Measurements from ENCODE around the gene ADSL. TPM values are rescaled to one million over a fixed set of nuclear protein-coding genes. Genes with fewer than 3 reads are reported as not detected.

The ADSL gene
- total RNA-seq, 2 experiments from 2014 or later = 117 to 137 TPM

DNA sequence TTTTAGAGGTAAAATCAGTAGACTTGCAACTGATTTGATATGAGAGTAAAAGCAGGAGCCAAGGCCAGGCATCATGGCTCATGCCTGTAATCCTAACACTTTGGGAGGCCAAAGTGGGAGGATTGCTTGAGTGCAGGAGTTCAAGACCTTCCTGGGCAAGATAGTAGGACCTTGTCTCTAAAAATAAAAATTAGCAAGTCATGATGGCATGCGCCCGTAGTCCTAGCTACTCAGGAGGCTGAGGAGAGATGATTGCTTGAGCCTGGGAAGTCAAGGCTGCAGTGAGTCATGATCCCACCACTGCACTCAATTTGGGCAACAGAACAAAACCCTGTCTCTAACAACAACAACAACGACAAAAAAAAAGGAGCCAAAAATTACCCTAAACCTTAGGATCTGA, 37.6 kb downstream of the ADSL start:
- POLR2A ChIA-PET = interaction anchor here (1.2 to 2.5 kb wide), 2 partner anchors 9 to 32 kb away, joined by 7 to 13 read pairs; no protein-coding TSS in a partner anchor
- DNase-seq (ENCODE audit: low spot score) = no peak
- Histone ChIP-seq H3K4me1 (ENCODE audit: insufficient read depth, low read length, poor library complexity, severe bottlenecking) (peaks cover 68% of the 10 kb centered on the region), H3K4me3 (ENCODE audit: low read depth, low read length, poor library complexity, severe bottlenecking) (no peak overlapping the region), H3K27ac (ENCODE audit: low read depth, low read length, poor library complexity, severe bottlenecking) (peak overlapping the region; percentile 20), H3K9me3 (ENCODE audit: low read length) (0 out of 2 replicates have a peak, but pooled peaks cover 4% of the 10 kb centered on the region), H3K79me2 (ENCODE audit: insufficient read depth, low read depth, low read length) (peaks cover 65% of the 10 kb centered on the region), H3K4me2 (ENCODE audit: low read length) (no peak overlapping the region), H3K9me2 (ENCODE audit: insufficient read depth, low read length) (no peaks in the 10 kb centered on the region), H2AFZ (ENCODE audit: low read length) (no peak overlapping the region), H4K20me1 (ENCODE audit: insufficient read depth, low read length) (no peaks in the 10 kb centered on the region), H3K36me3 (ENCODE audit: insufficient read depth, low read length) (peaks cover 37% of the 10 kb centered on the region)
- BruUV-seq (replicated peaks) = no TSS peak
- intact Hi-C loops (cut with micrococcal nuclease; ENCODE audit: unreplicated experiment) = no loop called here
- no peak for TF ChIP-seq EZH2phosphoT487 (IDR thresholded peaks at IDR 0.05; ENCODE audit: borderline replicate concordance, low read depth, low read length)
- TF ChIP-seq, protein P1, sequence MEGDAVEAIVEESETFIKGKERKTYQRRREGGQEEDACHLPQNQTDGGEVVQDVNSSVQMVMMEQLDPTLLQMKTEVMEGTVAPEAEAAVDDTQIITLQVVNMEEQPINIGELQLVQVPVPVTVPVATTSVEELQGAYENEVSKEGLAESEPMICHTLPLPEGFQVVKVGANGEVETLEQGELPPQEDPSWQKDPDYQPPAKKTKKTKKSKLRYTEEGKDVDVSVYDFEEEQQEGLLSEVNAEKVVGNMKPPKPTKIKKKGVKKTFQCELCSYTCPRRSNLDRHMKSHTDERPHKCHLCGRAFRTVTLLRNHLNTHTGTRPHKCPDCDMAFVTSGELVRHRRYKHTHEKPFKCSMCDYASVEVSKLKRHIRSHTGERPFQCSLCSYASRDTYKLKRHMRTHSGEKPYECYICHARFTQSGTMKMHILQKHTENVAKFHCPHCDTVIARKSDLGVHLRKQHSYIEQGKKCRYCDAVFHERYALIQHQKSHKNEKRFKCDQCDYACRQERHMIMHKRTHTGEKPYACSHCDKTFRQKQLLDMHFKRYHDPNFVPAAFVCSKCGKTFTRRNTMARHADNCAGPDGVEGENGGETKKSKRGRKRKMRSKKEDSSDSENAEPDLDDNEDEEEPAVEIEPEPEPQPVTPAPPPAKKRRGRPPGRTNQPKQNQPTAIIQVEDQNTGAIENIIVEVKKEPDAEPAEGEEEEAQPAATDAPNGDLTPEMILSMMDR (conservative IDR thresholded peaks at IDR 0.05; ENCODE audit: low read length) = no peak
- CTCF ChIA-PET (ENCODE audit: unreplicated experiment) = no interaction called here

DNA sequence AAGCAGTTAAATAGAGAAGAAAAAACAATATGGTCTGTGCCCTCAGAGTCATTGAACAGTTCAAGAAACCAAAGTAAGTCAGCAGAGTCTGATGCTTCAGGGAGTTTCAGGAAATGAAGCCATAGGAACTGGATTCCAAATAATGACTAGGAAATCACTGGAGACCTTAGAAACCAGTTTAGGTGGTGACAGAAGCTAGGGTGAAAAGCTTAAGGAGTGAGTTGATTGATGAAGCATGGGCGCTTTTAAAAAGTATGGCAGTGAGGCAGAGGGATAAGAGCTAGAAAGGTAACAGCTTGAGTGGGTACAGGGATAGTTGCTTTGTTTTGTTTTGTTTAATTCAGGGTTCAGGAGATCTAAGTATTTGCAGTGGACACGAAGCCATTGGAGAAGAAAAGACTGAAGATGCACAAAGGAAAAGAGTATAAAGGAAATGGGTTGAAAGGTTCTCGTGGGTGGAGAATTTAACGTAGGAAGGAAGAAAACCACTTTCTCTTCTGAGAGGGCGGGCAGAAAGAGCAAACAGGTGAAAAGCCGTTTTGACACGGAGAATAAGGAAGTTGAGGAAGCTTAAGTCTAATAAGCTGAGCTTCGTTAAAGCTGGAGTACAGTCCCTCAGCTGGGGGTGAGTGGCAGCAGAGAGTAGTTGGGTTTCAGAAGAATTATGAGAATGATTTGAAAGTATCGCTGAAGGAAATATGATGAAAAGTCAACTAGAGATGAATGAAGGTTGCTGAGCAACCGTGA, 38.9 kb downstream of the ADSL start:
- ChIA-PET CTCF (ENCODE audit: unreplicated experiment) (interaction anchor here (0.5 to 1.0 kb wide), 3 partner anchors 11 to 48 kb away, joined by 3 read pairs; no protein-coding TSS in a partner anchor), POLR2A (interaction anchor here (0.5 to 1.8 kb wide), 7 partner anchors 9 to 1069 kb away, joined by 3 to 8 read pairs (median 4); no protein-coding TSS in a partner anchor)
- peaks cover 36% of the 10 kb centered on the region for H3K36me3 ChIP-seq (ENCODE audit: insufficient read depth, low read length)
- BruUV-seq (replicated peaks) = TSS peak; percentile 92
- peaks cover 61% of the 10 kb centered on the region for H3K4me1 ChIP-seq (ENCODE audit: insufficient read depth, low read length, poor library complexity, severe bottlenecking)
- H3K27ac ChIP-seq (ENCODE audit: low read depth, low read length, poor library complexity, severe bottlenecking) = peak overlapping the region; percentile 80
- H3K79me2 ChIP-seq (ENCODE audit: insufficient read depth, low read depth, low read length) = peaks cover 52% of the 10 kb centered on the region
- TF ChIP-seq EZH2phosphoT487 (IDR thresholded peaks at IDR 0.05; ENCODE audit: borderline replicate concordance, low read depth, low read length) = no peak
- TF ChIP-seq, protein P1 (conservative IDR thresholded peaks at IDR 0.05; ENCODE audit: low read length) = peak; percentile 60
- peak overlapping the region; percentile 54 for H3K4me3 ChIP-seq (ENCODE audit: low read depth, low read length, poor library complexity, severe bottlenecking)
- H4K20me1 ChIP-seq (ENCODE audit: insufficient read depth, low read length) = no peaks in the 10 kb centered on the region
- DNase-seq (ENCODE audit: low spot score) = peak; percentile 82
- intact Hi-C loops (cut with micrococcal nuclease; ENCODE audit: unreplicated experiment) = loop anchor here (1.0 kb wide), 1 partner anchor 9 kb away; no protein-coding TSS in a partner anchor
- peak overlapping the region; percentile 3; the same call in 1 of the 2 replicates for H2AFZ ChIP-seq (ENCODE audit: low read length)
- no peaks in the 10 kb centered on the region for H3K9me2 ChIP-seq (ENCODE audit: insufficient read depth, low read length)
- peak overlapping the region; percentile 68 for H3K4me2 ChIP-seq (ENCODE audit: low read length)
- H3K9me3 ChIP-seq (ENCODE audit: low read length) = 0 out of 2 replicates have a peak, but pooled peaks cover 4% of the 10 kb centered on the region

DNA sequence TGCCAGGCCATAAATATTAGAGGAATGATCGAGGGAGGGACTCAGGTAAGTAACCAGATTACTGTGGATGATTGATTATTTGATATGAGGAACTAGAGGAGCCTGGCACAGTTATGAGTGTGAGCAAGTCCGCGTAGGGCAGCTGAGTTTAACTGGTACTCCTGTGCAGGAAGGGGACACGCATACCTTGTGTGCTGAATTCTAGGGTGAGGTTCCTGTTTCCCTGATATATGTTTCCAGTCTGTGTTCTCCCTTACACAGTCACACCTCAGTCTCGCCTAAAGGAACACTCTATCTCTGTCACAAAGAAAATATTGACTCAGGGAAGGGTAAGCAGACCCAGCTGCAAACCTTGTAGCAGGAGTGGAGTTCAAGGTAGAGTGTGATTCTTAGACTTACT, 41.4 kb downstream of the ADSL start:
- intact Hi-C loops (cut with micrococcal nuclease; ENCODE audit: unreplicated experiment) = no loop called here
- Histone ChIP-seq H3K27ac (ENCODE audit: low read depth, low read length, poor library complexity, severe bottlenecking) (no peak overlapping the region), H3K9me2 (ENCODE audit: insufficient read depth, low read length) (no peaks in the 10 kb centered on the region), H3K4me2 (ENCODE audit: low read length) (no peak overlapping the region), H4K20me1 (ENCODE audit: insufficient read depth, low read length) (no peaks in the 10 kb centered on the region), H2AFZ (ENCODE audit: low read length) (no peak overlapping the region), H3K36me3 (ENCODE audit: insufficient read depth, low read length) (peaks cover 22% of the 10 kb centered on the region; the same call in 1 of the 2 replicates), H3K4me3 (ENCODE audit: low read depth, low read length, poor library complexity, severe bottlenecking) (no peak overlapping the region), H3K79me2 (ENCODE audit: insufficient read depth, low read depth, low read length) (peaks cover 29% of the 10 kb centered on the region; the same call in 1 of the 2 replicates), H3K9me3 (ENCODE audit: low read length) (no peaks in the 10 kb centered on the region), H3K4me1 (ENCODE audit: insufficient read depth, low read length, poor library complexity, severe bottlenecking) (peaks cover 62% of the 10 kb centered on the region)
- CTCF ChIA-PET (ENCODE audit: unreplicated experiment) = no interaction called here
- BruUV-seq (replicated peaks) = no TSS peak
- POLR2A ChIA-PET = no interaction called here
- DNase-seq (ENCODE audit: low spot score) = no peak
- TF ChIP-seq EZH2phosphoT487 (IDR thresholded peaks at IDR 0.05; ENCODE audit: borderline replicate concordance, low read depth, low read length) = no peak
- TF ChIP-seq, protein P1 (conservative IDR thresholded peaks at IDR 0.05; ENCODE audit: low read length) = no peak
